ENCODE measurements around the gene ME1. TPM values are rescaled to one million over a fixed set of nuclear protein-coding genes. Genes with fewer than 3 reads are reported as not detected.

The ME1 gene
- total and polyA plus RNA-seq, 2 experiments from 2014 or later = 19.0 to 19.7 TPM

- Histone ChIP-seq H3K36me3 (replicated peaks; ENCODE audit: insufficient read depth, low read depth) (no peaks in the 10 kb centered on the region), H3K9me2 (replicated peaks; ENCODE audit: insufficient read depth) (no peaks in the 10 kb centered on the region), H3K9me3 (ENCODE audit: low read depth) (no peaks in the 10 kb centered on the region), H3K27ac (no peak overlapping the region), H3K4me3 (no peak overlapping the region), H3K4me1 (ENCODE audit: insufficient read depth) (no peaks in the 10 kb centered on the region), H3K27me3 (no peaks in the 10 kb centered on the region), H3K4me2 (no peak overlapping the region), H3K79me2 (no peaks in the 10 kb centered on the region), H4K20me1 (ENCODE audit: insufficient read depth, poor library complexity, severe bottlenecking) (no peaks in the 10 kb centered on the region), H2AFZ (no peak overlapping the region)
- 74% methylated on average over 2 of the region's 2 CpGs for WGBS (ENCODE audit: low lambda C conversion rate, missing lambda C conversion rate)
- no peak for DNase-seq (ENCODE audit: low spot score)
- no peak for TF ChIP-seq EZH2 (IDR thresholded peaks at IDR 0.05; ENCODE audit: borderline replicate concordance)
- TF ChIP-seq, protein P1, sequence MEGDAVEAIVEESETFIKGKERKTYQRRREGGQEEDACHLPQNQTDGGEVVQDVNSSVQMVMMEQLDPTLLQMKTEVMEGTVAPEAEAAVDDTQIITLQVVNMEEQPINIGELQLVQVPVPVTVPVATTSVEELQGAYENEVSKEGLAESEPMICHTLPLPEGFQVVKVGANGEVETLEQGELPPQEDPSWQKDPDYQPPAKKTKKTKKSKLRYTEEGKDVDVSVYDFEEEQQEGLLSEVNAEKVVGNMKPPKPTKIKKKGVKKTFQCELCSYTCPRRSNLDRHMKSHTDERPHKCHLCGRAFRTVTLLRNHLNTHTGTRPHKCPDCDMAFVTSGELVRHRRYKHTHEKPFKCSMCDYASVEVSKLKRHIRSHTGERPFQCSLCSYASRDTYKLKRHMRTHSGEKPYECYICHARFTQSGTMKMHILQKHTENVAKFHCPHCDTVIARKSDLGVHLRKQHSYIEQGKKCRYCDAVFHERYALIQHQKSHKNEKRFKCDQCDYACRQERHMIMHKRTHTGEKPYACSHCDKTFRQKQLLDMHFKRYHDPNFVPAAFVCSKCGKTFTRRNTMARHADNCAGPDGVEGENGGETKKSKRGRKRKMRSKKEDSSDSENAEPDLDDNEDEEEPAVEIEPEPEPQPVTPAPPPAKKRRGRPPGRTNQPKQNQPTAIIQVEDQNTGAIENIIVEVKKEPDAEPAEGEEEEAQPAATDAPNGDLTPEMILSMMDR (IDR thresholded peaks at IDR 0.05; ENCODE audit: poor library complexity) = no peak
- TF ChIP-seq EZH2phosphoT487 (IDR thresholded peaks at IDR 0.05; ENCODE audit: low read depth, severe bottlenecking, unreplicated experiment) = no peak
Measured at GRCh38 chr6:83381949-83382348, 48.9 kb downstream of the ME1 start.

GRCh38 chr6:83378621-83379388 is 52.0 kb downstream of the ME1 start:
- H3K27me3 ChIP-seq = no peaks in the 10 kb centered on the region
- H3K4me3 ChIP-seq = no peak overlapping the region
- H3K4me1 ChIP-seq (ENCODE audit: insufficient read depth) = no peaks in the 10 kb centered on the region
- H3K27ac ChIP-seq = no peak overlapping the region
- H3K9me3 ChIP-seq (ENCODE audit: low read depth) = no peaks in the 10 kb centered on the region
- H3K4me2 ChIP-seq = no peak overlapping the region
- H4K20me1 ChIP-seq (ENCODE audit: insufficient read depth, poor library complexity, severe bottlenecking) = no peaks in the 10 kb centered on the region
- no peak for DNase-seq (ENCODE audit: low spot score)
- no peaks in the 10 kb centered on the region for H3K9me2 ChIP-seq (replicated peaks; ENCODE audit: insufficient read depth)
- TF ChIP-seq EZH2 (IDR thresholded peaks at IDR 0.05; ENCODE audit: borderline replicate concordance) = no peak
- no peak for TF ChIP-seq EZH2phosphoT487 (IDR thresholded peaks at IDR 0.05; ENCODE audit: low read depth, severe bottlenecking, unreplicated experiment)
- TF ChIP-seq, protein P1 (IDR thresholded peaks at IDR 0.05; ENCODE audit: poor library complexity) = no peak
- H3K79me2 ChIP-seq = no peaks in the 10 kb centered on the region
- H2AFZ ChIP-seq = no peak overlapping the region
- H3K36me3 ChIP-seq (replicated peaks; ENCODE audit: insufficient read depth, low read depth) = no peaks in the 10 kb centered on the region

GRCh38 chr6:83371423-83371822 is 59.4 kb downstream of the ME1 start:
- peak overlapping the region; percentile 8 for H3K27ac ChIP-seq

More at GRCh38 chr6:83371423-83371822, 59.4 kb downstream of the ME1 start:
- H3K27me3 ChIP-seq = no peaks in the 10 kb centered on the region
- DNase-seq (ENCODE audit: low spot score) = no peak
- no peak overlapping the region for H2AFZ ChIP-seq
- no peak overlapping the region for H3K4me2 ChIP-seq
- H3K9me2 ChIP-seq (replicated peaks; ENCODE audit: insufficient read depth) = no peaks in the 10 kb centered on the region
- WGBS (ENCODE audit: low lambda C conversion rate, missing lambda C conversion rate) = 89% methylated on average over 3 of the region's 3 CpGs
- no peaks in the 10 kb centered on the region for H4K20me1 ChIP-seq (ENCODE audit: insufficient read depth, poor library complexity, severe bottlenecking)
- no peaks in the 10 kb centered on the region for H3K9me3 ChIP-seq (ENCODE audit: low read depth)
- H3K36me3 ChIP-seq (replicated peaks; ENCODE audit: insufficient read depth, low read depth) = no peaks in the 10 kb centered on the region
- TF ChIP-seq, protein P1 (IDR thresholded peaks at IDR 0.05; ENCODE audit: poor library complexity) = no peak
- TF ChIP-seq EZH2 (IDR thresholded peaks at IDR 0.05; ENCODE audit: borderline replicate concordance) (no peak), EZH2phosphoT487 (IDR thresholded peaks at IDR 0.05; ENCODE audit: low read depth, severe bottlenecking, unreplicated experiment) (no peak)
- no peak overlapping the region for H3K4me3 ChIP-seq
- H3K4me1 ChIP-seq (ENCODE audit: insufficient read depth) = peaks cover 8% of the 10 kb centered on the region
- no peaks in the 10 kb centered on the region for H3K79me2 ChIP-seq
